ENCODE results near the gene MILR1. TPM values are rescaled to one million over a fixed set of nuclear protein-coding genes. Genes with fewer than 3 reads are reported as not detected.
"Not testable (repeated sequence)": the region's sequence is repeated elsewhere in the genome, so short reads cannot be mapped to it uniquely, and the experiment has no call there.

Gene MILR1
- total RNA-seq, 4 donors from 2014 or later: 3.1 to 27.0 (median 6.4) TPM

GRCh38 chr17:64460955-64461354 lies 12.0 kb downstream of the MILR1 start:
- 53 to 57% methylated on average over 8 of the region's 8 CpGs for WGBS, 2 donors
- TF ChIP-seq EP300 (IDR thresholded peaks at IDR 0.05) (no peak), CTCF (IDR thresholded peaks at IDR 0.05) (no peak)
- DNase-seq (ENCODE audit: low spot score in 2 of 2): no peak
- Histone ChIP-seq H3K36me3 (no peaks in the 10 kb centered on the region), H3K27me3 (no peaks in the 10 kb centered on the region), H3K4me1 (peaks cover 0 to 22% (median 12%) of the 10 kb centered on the region in 4 donors), H3K27ac (no peak overlapping the region), H3K4me3 (no peak overlapping the region), H3K9me3 (no peaks in the 10 kb centered on the region)

- no peak for DNase-seq (ENCODE audit: low spot score in 2 of 2)
- TF ChIP-seq POLR2A (IDR thresholded peaks at IDR 0.05) (no peak), CTCF (IDR thresholded peaks at IDR 0.05) (no peak), EP300 (IDR thresholded peaks at IDR 0.05) (no peak)
- H3K27ac ChIP-seq: no peak overlapping the region
- H3K36me3 ChIP-seq: no peaks in the 10 kb centered on the region
- H3K9me3 ChIP-seq: no peaks in the 10 kb centered on the region
- H3K4me3 ChIP-seq: no peak overlapping the region
- H3K4me1 ChIP-seq: peaks cover 0 to 22% (median 7%) of the 10 kb centered on the region in 4 donors
- no peaks in the 10 kb centered on the region for H3K27me3 ChIP-seq
- 42 to 44% methylated on average over 6 of the region's 6 CpGs for WGBS, 2 donors
These were observed 12.9 kb downstream of the MILR1 start for GRCh38 chr17:64461788-64462187.

GRCh38 chr17:64466019-64466735 lies 17.3 kb downstream of the MILR1 start:
- Histone ChIP-seq H3K4me3 (no peak overlapping the region), H3K9me3 (no peaks in the 10 kb centered on the region), H3K4me1 (peaks cover 0 to 1% (median 0%) of the 10 kb centered on the region in 4 donors), H3K36me3 (peaks cover 0 to 10% (median 0%) of the 10 kb centered on the region in 3 donors), H3K27ac (no peak overlapping the region), H3K27me3 (no peaks in the 10 kb centered on the region)
- DNase-seq (ENCODE audit: low spot score in 2 of 2): no peak
- 51 to 55% methylated on average over 9 of the region's 9 CpGs for WGBS, 2 donors
- TF ChIP-seq POLR2A (IDR thresholded peaks at IDR 0.05) (no peak), CTCF (IDR thresholded peaks at IDR 0.05) (no peak), EP300 (IDR thresholded peaks at IDR 0.05) (no peak)

GRCh38 chr17:64466834-64467233 lies 17.9 kb downstream of the MILR1 start:
- H3K27ac ChIP-seq; H3K27me3 ChIP-seq; H3K4me3 ChIP-seq; H3K4me1 ChIP-seq; H3K9me3 ChIP-seq; DNase-seq (ENCODE audit: low spot score in 2 of 2): not testable (repeated sequence)
- H3K36me3 ChIP-seq: peaks cover 0 to 10% (median 0%) of the 10 kb centered on the region in 3 donors
- WGBS, 2 donors: 74 to 80% methylated on average over 1 of the region's 1 CpG

GRCh38 chr17:64470625-64471024 lies 21.7 kb downstream of the MILR1 start:
- H3K36me3 ChIP-seq: peaks cover 0 to 10% (median 0%) of the 10 kb centered on the region in 3 donors
- DNase-seq (ENCODE audit: low spot score in 2 of 2): no peak
- 48 to 63% methylated on average over 4 of the region's 4 CpGs for WGBS, 2 donors
- no peak overlapping the region for H3K27ac ChIP-seq
- no peak overlapping the region for H3K4me3 ChIP-seq
- H3K9me3 ChIP-seq: no peaks in the 10 kb centered on the region
- TF ChIP-seq CTCF (IDR thresholded peaks at IDR 0.05): no peak
- no peak for TF ChIP-seq EP300 (IDR thresholded peaks at IDR 0.05)
- H3K4me1 ChIP-seq: no peaks in the 10 kb centered on the region
- no peaks in the 10 kb centered on the region for H3K27me3 ChIP-seq
